Mucosa of rectum (tissue), 2 donors: Measurements from ENCODE around the gene CLCN4.

Source experiments
- H3K27ac ChIP-seq, 2 donors: one replicate each; pipeline ENCODE4 v1.7.0; 2013; ENCODE audit warnings: inconsistent platforms in 2 of 2, low read depth in 2 of 2, low read length in 2 of 2
- H3K27me3 ChIP-seq, 2 donors: one replicate each; pipeline ENCODE4 v1.7.0; 2013; ENCODE audit warnings: low read length in 2 of 2; ENCODE audit not compliant: control insufficient read depth in 2 of 2, insufficient read depth in 2 of 2
- H3K36me3 ChIP-seq, 2 donors: one replicate each; pipeline ENCODE4 v1.7.0; 2013; ENCODE audit warnings: low read length in 2 of 2; ENCODE audit not compliant: control insufficient read depth in 2 of 2, insufficient read depth in 2 of 2
- H3K4me1 ChIP-seq, 2 donors: one replicate each; pipeline ENCODE4 v1.7.0; 2013; ENCODE audit warnings: low read length in 2 of 2, mild to moderate bottlenecking in 1 of 2; ENCODE audit not compliant: control insufficient read depth in 2 of 2, insufficient read depth in 2 of 2
- H3K4me3 ChIP-seq, 2 donors: one replicate each; pipeline ENCODE4 v1.7.0; 2013; ENCODE audit warnings: low read length in 2 of 2
- H3K9ac ChIP-seq, 2 donors: one replicate each; pipeline ENCODE4 v1.7.0; 2013; ENCODE audit warnings: low read length in 2 of 2, low read depth in 1 of 2, mild to moderate bottlenecking in 1 of 2
- H3K9me3 ChIP-seq, 2 donors: one replicate each; pipeline ENCODE4 v1.7.0; 2013; ENCODE audit warnings: low read length in 2 of 2; ENCODE audit not compliant: control insufficient read depth in 2 of 2
- donor health status: healthy.
- donor health status: Normal muscosa, but diverticular disease.

The CLCN4 gene

GRCh38 chrX:10164879-10165278 is 8.1 kb downstream of the CLCN4 start:
- Histone ChIP-seq H3K4me3 (no peak overlapping the region), H3K9ac (no peak overlapping the region), H3K27ac (no peak overlapping the region)

GRCh38 chrX:10165580-10166247 is 8.9 kb downstream of the CLCN4 start:
- H3K27ac ChIP-seq = no peak overlapping the region
- no peak overlapping the region for H3K9ac ChIP-seq
- H3K27me3 ChIP-seq = peaks cover 0 to 6% of the 10 kb centered on the region in 2 donors
- H3K4me3 ChIP-seq = no peak overlapping the region
- no peaks in the 10 kb centered on the region for H3K9me3 ChIP-seq
- H3K36me3 ChIP-seq = no peaks in the 10 kb centered on the region
- no peaks in the 10 kb centered on the region for H3K4me1 ChIP-seq

More at GRCh38 chrX:10164879-10165278, 8.1 kb downstream of the CLCN4 start:
- Histone ChIP-seq H3K9me3 (no peaks in the 10 kb centered on the region), H3K27me3 (peaks cover 0 to 12% of the 10 kb centered on the region in 2 donors), H3K36me3 (no peaks in the 10 kb centered on the region), H3K4me1 (no peaks in the 10 kb centered on the region)

GRCh38 chrX:10166248-10166716 is 9.5 kb downstream of the CLCN4 start:
- no peak overlapping the region for H3K4me3 ChIP-seq
- H3K36me3 ChIP-seq = no peaks in the 10 kb centered on the region
- H3K9me3 ChIP-seq = no peaks in the 10 kb centered on the region
- no peak overlapping the region for H3K27ac ChIP-seq
- H3K27me3 ChIP-seq = peaks cover 0 to 3% of the 10 kb centered on the region in 2 donors
- no peak overlapping the region for H3K9ac ChIP-seq
- no peaks in the 10 kb centered on the region for H3K4me1 ChIP-seq

- no peaks in the 10 kb centered on the region for H3K36me3 ChIP-seq
- H3K27ac ChIP-seq = no peak overlapping the region
- peaks cover 0 to 3% of the 10 kb centered on the region in 2 donors for H3K27me3 ChIP-seq
- no peaks in the 10 kb centered on the region for H3K9me3 ChIP-seq
- no peak overlapping the region for H3K4me3 ChIP-seq
- H3K4me1 ChIP-seq = no peaks in the 10 kb centered on the region
- H3K9ac ChIP-seq = no peak overlapping the region
These were observed 10.0 kb downstream of the CLCN4 start for GRCh38 chrX:10166731-10167151.

- H3K9me3 ChIP-seq = no peaks in the 10 kb centered on the region
- no peak overlapping the region for H3K27ac ChIP-seq
- H3K4me1 ChIP-seq = no peaks in the 10 kb centered on the region
- H3K36me3 ChIP-seq = no peaks in the 10 kb centered on the region
- peaks cover 0 to 3% of the 10 kb centered on the region in 2 donors for H3K27me3 ChIP-seq
- no peak overlapping the region for H3K9ac ChIP-seq
- no peak overlapping the region for H3K4me3 ChIP-seq
These were observed 10.8 kb downstream of the CLCN4 start for GRCh38 chrX:10167573-10167972.

GRCh38 chrX:10168226-10168625 is 11.5 kb downstream of the CLCN4 start:
- no peaks in the 10 kb centered on the region for H3K36me3 ChIP-seq
- H3K4me3 ChIP-seq = no peak overlapping the region
- no peaks in the 10 kb centered on the region for H3K9me3 ChIP-seq
- no peak overlapping the region for H3K9ac ChIP-seq
- H3K4me1 ChIP-seq = no peaks in the 10 kb centered on the region
- peaks cover 0 to 3% of the 10 kb centered on the region in 2 donors for H3K27me3 ChIP-seq
- H3K27ac ChIP-seq = no peak overlapping the region

- H3K27me3 ChIP-seq = no peaks in the 10 kb centered on the region
- peaks cover 0 to 2% of the 10 kb centered on the region in 2 donors for H3K4me1 ChIP-seq
- H3K27ac ChIP-seq = no peak overlapping the region
- no peaks in the 10 kb centered on the region for H3K9me3 ChIP-seq
- no peak overlapping the region for H3K9ac ChIP-seq
- no peaks in the 10 kb centered on the region for H3K36me3 ChIP-seq
- H3K4me3 ChIP-seq = no peak overlapping the region
These were observed 12.4 kb downstream of the CLCN4 start for GRCh38 chrX:10169175-10169574.

GRCh38 chrX:10171249-10171648 is 14.5 kb downstream of the CLCN4 start:
- Histone ChIP-seq H3K9me3 (no peaks in the 10 kb centered on the region), H3K27me3 (peaks cover 0 to 5% of the 10 kb centered on the region in 2 donors), H3K4me3 (no peak overlapping the region), H3K36me3 (no peaks in the 10 kb centered on the region), H3K9ac (no peak overlapping the region), H3K27ac (no peak overlapping the region), H3K4me1 (peaks cover 0 to 4% of the 10 kb centered on the region in 2 donors)

GRCh38 chrX:10172877-10173276 is 16.1 kb downstream of the CLCN4 start:
- Histone ChIP-seq H3K9me3 (no peaks in the 10 kb centered on the region), H3K4me3 (no peak overlapping the region), H3K27me3 (peaks cover 0 to 5% of the 10 kb centered on the region in 2 donors), H3K9ac (no peak overlapping the region), H3K36me3 (no peaks in the 10 kb centered on the region), H3K4me1 (peaks cover 3 to 9% of the 10 kb centered on the region in 2 donors), H3K27ac (no peak overlapping the region)

- Histone ChIP-seq H3K9ac (no peak overlapping the region), H3K9me3 (no peaks in the 10 kb centered on the region), H3K27ac (no peak overlapping the region), H3K36me3 (no peaks in the 10 kb centered on the region), H3K4me1 (peaks cover 3 to 9% of the 10 kb centered on the region in 2 donors), H3K27me3 (peaks cover 0 to 5% of the 10 kb centered on the region in 2 donors), H3K4me3 (no peak overlapping the region)
These were observed 16.6 kb downstream of the CLCN4 start for GRCh38 chrX:10173331-10173900.
